GM18505 (cell line): ENCODE measurements around the gene LTBP2.

Experiments used
- ATAC-seq: cut with Tn5 transposase; IDR thresholded peaks from one replicate; pipeline ENCODE4 v1.9.1; 2021; ENCODE audit not compliant: unreplicated experiment
- POLR2A ChIP-seq: IDR thresholded peaks from 4 replicates; pipeline ENCODE4 v1.6.1; 2011; ENCODE audit warnings: borderline replicate concordance; ENCODE audit not compliant: insufficient read depth, insufficient read length; ENCODE audit errors: extremely low read depth

The LTBP2 gene

DNA sequence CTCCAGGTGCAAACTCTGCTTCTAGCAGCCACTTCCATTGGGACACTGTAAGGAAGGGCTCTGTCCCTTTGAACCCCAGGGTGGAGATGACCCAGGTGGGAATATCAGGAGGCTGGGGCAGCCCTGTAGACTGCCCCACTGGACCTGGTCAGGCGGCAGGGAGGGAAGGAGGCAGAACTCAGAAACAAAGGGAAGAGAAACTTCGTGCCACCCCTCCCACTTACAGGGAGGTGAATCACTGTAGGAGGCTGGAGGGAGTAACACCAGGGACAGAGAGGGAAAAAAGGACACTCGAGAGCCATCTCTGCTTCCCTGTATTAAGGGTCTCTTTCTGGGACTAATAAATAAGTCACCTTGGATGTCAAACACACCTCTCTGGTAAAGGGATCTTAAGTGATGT lies 81.0 kb downstream of the LTBP2 start:
- no peak for TF ChIP-seq POLR2A
- ATAC-seq, result no peak

- no peak for ATAC-seq
- TF ChIP-seq POLR2A, result no peak
These were observed 83.2 kb downstream of the LTBP2 start for GRCh38 chr14:74528886-74529285.

DNA sequence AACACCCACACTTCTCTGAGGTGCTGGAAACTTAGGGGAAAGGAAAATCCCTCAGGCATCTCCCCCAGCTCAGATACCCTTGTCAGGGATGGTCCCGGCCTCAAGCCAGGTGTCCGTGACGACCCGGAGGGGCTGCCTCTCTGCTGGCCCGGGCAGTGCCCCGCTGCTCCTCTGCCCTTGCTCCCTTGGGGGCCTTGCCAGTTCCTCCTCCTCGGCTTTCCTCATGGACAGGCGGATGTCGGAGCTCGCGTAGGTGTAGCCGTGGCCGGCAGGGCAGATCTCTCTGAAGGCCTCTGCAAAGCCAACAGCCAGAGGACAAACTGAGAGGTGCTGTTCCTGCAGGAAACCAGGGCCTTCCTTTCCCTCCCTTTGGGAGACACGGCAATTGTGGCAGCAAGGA lies 83.6 kb downstream of the LTBP2 start:
- no peak for TF ChIP-seq POLR2A

GRCh38 chr14:74527736-74528280 lies 84.2 kb downstream of the LTBP2 start:
- no peak for TF ChIP-seq POLR2A
- no peak for ATAC-seq

More for the DNA sequence above, 83.6 kb downstream of the LTBP2 start:
- no peak for ATAC-seq

- no peak for ATAC-seq
- TF ChIP-seq POLR2A, result no peak
These were observed 85.0 kb downstream of the LTBP2 start for GRCh38 chr14:74526854-74527585.

GRCh38 chr14:74525361-74525851 lies 86.6 kb downstream of the LTBP2 start:
- TF ChIP-seq POLR2A, result no peak
- no peak for ATAC-seq

GRCh38 chr14:74524812-74525135 lies 87.3 kb downstream of the LTBP2 start:
- no peak for TF ChIP-seq POLR2A
- no peak for ATAC-seq

DNA sequence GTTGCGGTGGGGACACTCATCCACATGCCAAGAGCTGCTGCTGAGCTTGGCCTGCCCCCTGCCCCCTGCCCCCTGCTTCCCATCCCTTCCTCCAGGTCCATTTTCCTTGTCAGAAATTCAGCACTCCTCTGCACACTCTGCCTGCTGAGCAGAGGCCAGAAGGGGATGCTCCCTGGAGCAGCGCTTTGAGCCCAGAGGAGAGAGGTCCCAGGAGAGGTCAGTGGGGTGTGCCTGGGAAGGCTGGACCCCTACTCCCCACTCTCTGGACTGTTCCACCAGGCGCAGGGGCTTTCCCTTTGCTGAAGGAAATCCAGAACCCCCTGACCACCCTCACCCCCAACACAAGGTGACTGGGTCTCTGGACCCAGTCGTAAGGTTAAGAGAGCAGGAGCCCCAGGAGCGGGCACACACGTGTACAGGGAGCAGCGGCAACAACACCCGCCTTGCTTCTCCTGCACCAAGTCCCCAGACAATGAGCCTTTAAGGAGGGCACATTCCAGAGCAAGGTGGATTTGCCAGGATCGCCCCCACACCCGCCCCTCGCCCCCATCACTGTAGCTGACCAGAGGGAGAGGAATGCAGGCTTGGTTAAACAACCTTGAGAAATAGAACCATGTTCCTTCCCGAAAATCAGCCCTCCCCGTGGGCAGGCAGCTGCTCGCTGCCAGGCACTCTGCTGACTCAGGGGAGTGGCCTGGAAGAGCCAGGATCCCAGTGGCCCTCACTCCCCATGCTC lies 87.8 kb downstream of the LTBP2 start:
- no peak for ATAC-seq
- TF ChIP-seq POLR2A, result no peak

DNA sequence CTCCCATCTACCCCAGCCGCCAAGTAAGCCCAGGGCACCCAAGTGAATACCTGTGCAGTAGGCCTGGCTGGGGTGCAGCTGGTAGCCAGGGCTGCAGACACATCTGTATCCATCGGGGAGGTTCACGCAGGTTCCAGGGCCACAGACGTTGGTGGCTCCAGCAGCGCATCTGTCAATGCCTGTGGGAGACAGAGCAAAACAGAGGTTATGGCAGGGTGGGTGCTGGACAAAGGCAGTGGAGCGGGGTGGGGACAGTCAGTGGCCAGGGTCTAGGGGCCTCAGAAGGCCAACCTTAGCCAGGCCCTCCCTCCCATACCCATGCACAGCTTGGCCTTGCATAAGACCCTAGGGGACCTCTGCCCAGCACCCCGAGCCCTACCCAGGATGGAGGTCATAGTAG lies 89.3 kb downstream of the LTBP2 start:
- no peak for ATAC-seq
- no peak for TF ChIP-seq POLR2A

GRCh38 chr14:74521756-74522155 lies 90.3 kb downstream of the LTBP2 start:
- no peak for ATAC-seq
- no peak for TF ChIP-seq POLR2A

DNA sequence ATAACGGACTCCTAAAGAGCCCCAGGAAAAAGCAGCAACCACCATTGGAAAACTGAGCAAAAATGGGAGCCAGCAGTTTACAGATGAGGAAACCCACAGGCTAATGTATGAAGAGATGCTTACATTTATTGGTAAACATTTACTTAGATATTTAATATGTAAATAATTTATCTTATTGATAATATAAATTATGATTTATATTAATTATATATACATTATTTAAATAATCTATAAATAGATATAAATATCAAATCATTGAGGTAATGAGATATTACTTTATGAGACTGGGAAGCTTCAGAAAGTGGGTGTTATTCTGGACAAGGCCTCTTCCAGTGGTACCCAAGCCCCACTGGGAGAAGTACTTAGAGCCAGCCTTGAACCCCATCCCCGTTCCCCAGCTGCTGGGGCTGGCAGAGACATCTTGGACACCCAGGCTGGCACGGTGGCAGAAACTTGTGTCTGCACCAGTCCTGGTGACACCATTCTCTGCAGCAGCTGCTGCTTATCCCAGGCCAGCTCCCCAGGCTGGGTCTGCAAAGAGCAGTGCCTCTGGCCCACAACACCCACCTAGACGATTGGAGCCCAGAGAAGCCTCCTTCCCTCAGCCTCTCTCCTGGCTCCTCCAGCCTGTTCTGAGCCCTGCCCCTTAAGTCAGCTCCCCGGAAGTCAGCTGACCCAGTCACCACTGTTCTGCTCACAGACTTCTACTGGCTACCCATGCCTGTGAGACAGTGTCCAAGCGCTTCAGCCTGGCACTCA lies 92.5 kb downstream of the LTBP2 start:
- TF ChIP-seq POLR2A, result no peak

GRCh38 chr14:74518221-74518620 lies 93.8 kb downstream of the LTBP2 start:
- no peak for TF ChIP-seq POLR2A
- no peak for ATAC-seq

More for the DNA sequence above, 92.5 kb downstream of the LTBP2 start:
- ATAC-seq, result no peak

- no peak for ATAC-seq
- TF ChIP-seq POLR2A, result no peak
These were observed 94.3 kb downstream of the LTBP2 start for GRCh38 chr14:74517731-74518130.
